ENCODE data around the gene HDLBP.

Gene HDLBP

GRCh38 chr2:241235859-241236593 is 79.4 kb downstream of the HDLBP start:
- TF ChIP-seq, protein P1, sequence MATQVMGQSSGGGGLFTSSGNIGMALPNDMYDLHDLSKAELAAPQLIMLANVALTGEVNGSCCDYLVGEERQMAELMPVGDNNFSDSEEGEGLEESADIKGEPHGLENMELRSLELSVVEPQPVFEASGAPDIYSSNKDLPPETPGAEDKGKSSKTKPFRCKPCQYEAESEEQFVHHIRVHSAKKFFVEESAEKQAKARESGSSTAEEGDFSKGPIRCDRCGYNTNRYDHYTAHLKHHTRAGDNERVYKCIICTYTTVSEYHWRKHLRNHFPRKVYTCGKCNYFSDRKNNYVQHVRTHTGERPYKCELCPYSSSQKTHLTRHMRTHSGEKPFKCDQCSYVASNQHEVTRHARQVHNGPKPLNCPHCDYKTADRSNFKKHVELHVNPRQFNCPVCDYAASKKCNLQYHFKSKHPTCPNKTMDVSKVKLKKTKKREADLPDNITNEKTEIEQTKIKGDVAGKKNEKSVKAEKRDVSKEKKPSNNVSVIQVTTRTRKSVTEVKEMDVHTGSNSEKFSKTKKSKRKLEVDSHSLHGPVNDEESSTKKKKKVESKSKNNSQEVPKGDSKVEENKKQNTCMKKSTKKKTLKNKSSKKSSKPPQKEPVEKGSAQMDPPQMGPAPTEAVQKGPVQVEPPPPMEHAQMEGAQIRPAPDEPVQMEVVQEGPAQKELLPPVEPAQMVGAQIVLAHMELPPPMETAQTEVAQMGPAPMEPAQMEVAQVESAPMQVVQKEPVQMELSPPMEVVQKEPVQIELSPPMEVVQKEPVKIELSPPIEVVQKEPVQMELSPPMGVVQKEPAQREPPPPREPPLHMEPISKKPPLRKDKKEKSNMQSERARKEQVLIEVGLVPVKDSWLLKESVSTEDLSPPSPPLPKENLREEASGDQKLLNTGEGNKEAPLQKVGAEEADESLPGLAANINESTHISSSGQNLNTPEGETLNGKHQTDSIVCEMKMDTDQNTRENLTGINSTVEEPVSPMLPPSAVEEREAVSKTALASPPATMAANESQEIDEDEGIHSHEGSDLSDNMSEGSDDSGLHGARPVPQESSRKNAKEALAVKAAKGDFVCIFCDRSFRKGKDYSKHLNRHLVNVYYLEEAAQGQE (IDR thresholded peaks at IDR 0.05; ENCODE audit: insufficient read depth in 1 of 2, low read depth in 2 of 2, low read length in 2 of 2): no peak
- no peak for TF ChIP-seq TAF1 (IDR thresholded peaks at IDR 0.05; ENCODE audit: borderline replicate concordance, insufficient read depth, low read length)
- TF ChIP-seq POLR2AphosphoS5 (IDR thresholded peaks at IDR 0.05; ENCODE audit: low read depth, low read length): no peak
- no peak for TF ChIP-seq SIN3A (IDR thresholded peaks at IDR 0.05; ENCODE audit: borderline replicate concordance, insufficient read depth, low read length)
- no peak for TF ChIP-seq FOXP2 (optimal IDR thresholded peaks at IDR 0.05; ENCODE audit: borderline replicate concordance, extremely low read depth, extremely low read length, insufficient read depth)

- TF ChIP-seq SIN3A (IDR thresholded peaks at IDR 0.05; ENCODE audit: borderline replicate concordance, insufficient read depth, low read length): no peak
- TF ChIP-seq TAF1 (IDR thresholded peaks at IDR 0.05; ENCODE audit: borderline replicate concordance, insufficient read depth, low read length): no peak
- no peak for TF ChIP-seq FOXP2 (optimal IDR thresholded peaks at IDR 0.05; ENCODE audit: borderline replicate concordance, extremely low read depth, extremely low read length, insufficient read depth)
- TF ChIP-seq, protein P1 (IDR thresholded peaks at IDR 0.05; ENCODE audit: insufficient read depth in 1 of 2, low read depth in 2 of 2, low read length in 2 of 2): no peak
- TF ChIP-seq POLR2AphosphoS5 (IDR thresholded peaks at IDR 0.05; ENCODE audit: low read depth, low read length): 0 out of 2 replicates have a peak, but pooled peaks have one; percentile 21
Measured at GRCh38 chr2:241234962-241235740, 80.3 kb downstream of the HDLBP start.

DNA sequence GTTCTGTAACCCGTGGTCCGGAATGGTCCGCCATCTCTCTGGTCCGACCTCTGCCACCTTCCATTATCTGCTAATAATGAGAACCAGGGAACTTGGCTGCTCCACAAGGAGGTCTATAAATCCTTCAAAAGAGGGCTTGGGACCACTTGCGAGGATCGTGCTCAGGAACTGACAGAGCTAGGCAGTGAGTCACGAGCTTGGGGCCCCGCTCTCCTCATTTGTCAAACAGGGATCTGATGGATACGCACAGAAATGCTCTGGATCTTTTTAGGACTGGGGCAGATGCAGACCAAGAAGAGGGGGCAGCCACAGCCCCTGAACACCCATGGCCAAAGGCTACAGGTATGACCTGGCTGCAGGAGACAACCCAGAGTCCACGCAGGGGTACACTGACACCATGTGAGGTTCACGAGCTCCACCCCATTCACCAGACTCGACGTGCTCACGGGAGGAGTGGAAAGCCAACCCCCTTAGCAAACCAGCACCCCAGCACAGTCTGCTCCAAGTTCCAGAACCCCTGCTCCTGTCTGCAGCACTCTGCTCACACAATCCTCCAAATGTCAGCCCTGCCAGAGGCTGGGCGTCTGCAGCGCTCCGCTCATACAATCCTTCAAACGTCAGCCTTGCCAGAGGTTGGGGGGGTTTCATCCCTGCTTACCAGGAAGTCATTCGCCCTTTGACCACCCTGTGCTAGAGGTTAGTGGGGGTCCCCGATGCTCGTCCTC is 81.2 kb downstream of the HDLBP start:
- TF ChIP-seq FOXP2 (optimal IDR thresholded peaks at IDR 0.05; ENCODE audit: borderline replicate concordance, extremely low read depth, extremely low read length, insufficient read depth) (no peak), SIN3A (IDR thresholded peaks at IDR 0.05; ENCODE audit: borderline replicate concordance, insufficient read depth, low read length) (no peak), POLR2AphosphoS5 (IDR thresholded peaks at IDR 0.05; ENCODE audit: low read depth, low read length) (no peak), TAF1 (IDR thresholded peaks at IDR 0.05; ENCODE audit: borderline replicate concordance, insufficient read depth, low read length) (no peak)
- TF ChIP-seq, protein P1 (IDR thresholded peaks at IDR 0.05; ENCODE audit: insufficient read depth in 1 of 2, low read depth in 2 of 2, low read length in 2 of 2): no peak

- TF ChIP-seq, protein P1 (IDR thresholded peaks at IDR 0.05; ENCODE audit: insufficient read depth in 1 of 2, low read depth in 2 of 2, low read length in 2 of 2): no peak
- TF ChIP-seq POLR2AphosphoS5 (IDR thresholded peaks at IDR 0.05; ENCODE audit: low read depth, low read length): no peak
- no peak for TF ChIP-seq SIN3A (IDR thresholded peaks at IDR 0.05; ENCODE audit: borderline replicate concordance, insufficient read depth, low read length)
- TF ChIP-seq TAF1 (IDR thresholded peaks at IDR 0.05; ENCODE audit: borderline replicate concordance, insufficient read depth, low read length): no peak
- no peak for TF ChIP-seq FOXP2 (optimal IDR thresholded peaks at IDR 0.05; ENCODE audit: borderline replicate concordance, extremely low read depth, extremely low read length, insufficient read depth)
Measured at GRCh38 chr2:241232736-241233575, 82.5 kb downstream of the HDLBP start.

All from PFSK-1 (cell line).